Panc1 (cell line): ENCODE measurements around the gene CHODL.

Experiments
- POLR2AphosphoS5 ChIP-seq: IDR thresholded peaks from 2 replicates; pipeline ENCODE4 v1.6.1; 2012; ENCODE audit warnings: mild to moderate bottlenecking, low read depth, low read length, moderate library complexity
- SIN3A ChIP-seq: IDR thresholded peaks from 2 replicates; pipeline ENCODE4 v1.6.1; 2012; ENCODE audit warnings: low read depth, mild to moderate bottlenecking, low read length, moderate library complexity, borderline replicate concordance; ENCODE audit not compliant: insufficient read depth
- TCF7L2 ChIP-seq: IDR thresholded peaks from 2 replicates; pipeline ENCODE4 v1.6.1; 2011; ENCODE audit warnings: mild to moderate bottlenecking, low read depth, low read length, inconsistent platforms
- TF ChIP-seq, protein P1 (sequence below): fragments of 450-650 bp; IDR thresholded peaks from 2 replicates; pipeline ENCODE4 v1.5.1; 2017; ENCODE audit warnings: mild to moderate bottlenecking
- TF ChIP-seq, protein P2 (sequence below), 2 experiments: IDR thresholded peaks; 2 replicates each; pipeline ENCODE4 v1.6.1; 2011 to 2012; ENCODE audit warnings: low read depth in 2 of 2, control low read depth in 1 of 2, low read length in 1 of 2, mild to moderate bottlenecking in 1 of 2, moderate library complexity in 1 of 2; ENCODE audit not compliant: insufficient read depth in 1 of 2

DNA sequence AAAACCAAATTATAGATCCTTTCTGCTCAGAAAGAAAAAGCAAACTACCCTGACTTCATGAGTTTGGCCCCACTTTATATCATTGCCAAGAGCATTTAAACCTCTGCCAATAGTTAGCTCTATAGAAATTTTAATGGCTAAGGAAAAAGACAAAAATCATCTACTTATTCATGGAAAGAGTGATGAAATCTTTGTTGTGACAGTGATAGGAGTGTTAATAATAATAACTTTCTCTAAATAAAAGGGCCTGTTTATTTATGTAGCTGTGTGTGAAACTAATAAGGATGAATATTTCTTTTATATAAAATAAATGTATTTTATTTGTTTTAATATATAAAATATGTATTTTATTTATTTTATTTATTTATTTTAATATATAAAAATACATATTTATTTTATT, 6.4 kb downstream of the CHODL start:
- TF ChIP-seq, protein P1, sequence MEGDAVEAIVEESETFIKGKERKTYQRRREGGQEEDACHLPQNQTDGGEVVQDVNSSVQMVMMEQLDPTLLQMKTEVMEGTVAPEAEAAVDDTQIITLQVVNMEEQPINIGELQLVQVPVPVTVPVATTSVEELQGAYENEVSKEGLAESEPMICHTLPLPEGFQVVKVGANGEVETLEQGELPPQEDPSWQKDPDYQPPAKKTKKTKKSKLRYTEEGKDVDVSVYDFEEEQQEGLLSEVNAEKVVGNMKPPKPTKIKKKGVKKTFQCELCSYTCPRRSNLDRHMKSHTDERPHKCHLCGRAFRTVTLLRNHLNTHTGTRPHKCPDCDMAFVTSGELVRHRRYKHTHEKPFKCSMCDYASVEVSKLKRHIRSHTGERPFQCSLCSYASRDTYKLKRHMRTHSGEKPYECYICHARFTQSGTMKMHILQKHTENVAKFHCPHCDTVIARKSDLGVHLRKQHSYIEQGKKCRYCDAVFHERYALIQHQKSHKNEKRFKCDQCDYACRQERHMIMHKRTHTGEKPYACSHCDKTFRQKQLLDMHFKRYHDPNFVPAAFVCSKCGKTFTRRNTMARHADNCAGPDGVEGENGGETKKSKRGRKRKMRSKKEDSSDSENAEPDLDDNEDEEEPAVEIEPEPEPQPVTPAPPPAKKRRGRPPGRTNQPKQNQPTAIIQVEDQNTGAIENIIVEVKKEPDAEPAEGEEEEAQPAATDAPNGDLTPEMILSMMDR = no peak
- TF ChIP-seq SIN3A = no peak
- TF ChIP-seq, protein P2, sequence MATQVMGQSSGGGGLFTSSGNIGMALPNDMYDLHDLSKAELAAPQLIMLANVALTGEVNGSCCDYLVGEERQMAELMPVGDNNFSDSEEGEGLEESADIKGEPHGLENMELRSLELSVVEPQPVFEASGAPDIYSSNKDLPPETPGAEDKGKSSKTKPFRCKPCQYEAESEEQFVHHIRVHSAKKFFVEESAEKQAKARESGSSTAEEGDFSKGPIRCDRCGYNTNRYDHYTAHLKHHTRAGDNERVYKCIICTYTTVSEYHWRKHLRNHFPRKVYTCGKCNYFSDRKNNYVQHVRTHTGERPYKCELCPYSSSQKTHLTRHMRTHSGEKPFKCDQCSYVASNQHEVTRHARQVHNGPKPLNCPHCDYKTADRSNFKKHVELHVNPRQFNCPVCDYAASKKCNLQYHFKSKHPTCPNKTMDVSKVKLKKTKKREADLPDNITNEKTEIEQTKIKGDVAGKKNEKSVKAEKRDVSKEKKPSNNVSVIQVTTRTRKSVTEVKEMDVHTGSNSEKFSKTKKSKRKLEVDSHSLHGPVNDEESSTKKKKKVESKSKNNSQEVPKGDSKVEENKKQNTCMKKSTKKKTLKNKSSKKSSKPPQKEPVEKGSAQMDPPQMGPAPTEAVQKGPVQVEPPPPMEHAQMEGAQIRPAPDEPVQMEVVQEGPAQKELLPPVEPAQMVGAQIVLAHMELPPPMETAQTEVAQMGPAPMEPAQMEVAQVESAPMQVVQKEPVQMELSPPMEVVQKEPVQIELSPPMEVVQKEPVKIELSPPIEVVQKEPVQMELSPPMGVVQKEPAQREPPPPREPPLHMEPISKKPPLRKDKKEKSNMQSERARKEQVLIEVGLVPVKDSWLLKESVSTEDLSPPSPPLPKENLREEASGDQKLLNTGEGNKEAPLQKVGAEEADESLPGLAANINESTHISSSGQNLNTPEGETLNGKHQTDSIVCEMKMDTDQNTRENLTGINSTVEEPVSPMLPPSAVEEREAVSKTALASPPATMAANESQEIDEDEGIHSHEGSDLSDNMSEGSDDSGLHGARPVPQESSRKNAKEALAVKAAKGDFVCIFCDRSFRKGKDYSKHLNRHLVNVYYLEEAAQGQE (IDR thresholded peaks at IDR 0.05; ENCODE audit: insufficient read depth in 1 of 2, low read depth in 2 of 2, low read length in 1 of 2) = no peak
- TF ChIP-seq TCF7L2 = no peak
- TF ChIP-seq POLR2AphosphoS5 = no peak
